A673 (cell line): ENCODE results near the gene AKAP6.

Experiments used
- CTCF ChIP-seq: fragments of 300-800, 200-600 bp; sonication (generic); conservative IDR thresholded peaks from 2 replicates; pipeline ENCODE4 v1.5.1; 2017; ENCODE audit warnings: low read depth, mild to moderate bottlenecking, antibody characterized with exemption, low read length, moderate library complexity, mixed read lengths
- EZH2 ChIP-seq: fragments of 200-600 bp; sonication (generic); IDR thresholded peaks from 2 replicates; pipeline ENCODE4 v1.6.1; 2017; ENCODE audit warnings: borderline replicate concordance, low read depth, mild to moderate bottlenecking, mixed read lengths, antibody characterized with exemption, low read length; ENCODE audit not compliant: poor library complexity, severe bottlenecking

- no peak for TF ChIP-seq CTCF
- TF ChIP-seq EZH2 = no peak
Observed at GRCh38 chr14:32808644-32809043, 479.5 kb downstream of the AKAP6 start.
